HUES6 (cell line): Measurements from ENCODE around the gene GAS6.

Experiments used
- H3K27ac ChIP-seq: 2 replicates; pipeline ENCODE4 v1.7.0; 2013; ENCODE audit warnings: low read depth, mild to moderate bottlenecking, low read length, inconsistent platforms
- H3K27me3 ChIP-seq: 2 replicates; pipeline ENCODE4 v1.6.1; 2013; ENCODE audit warnings: low read length; ENCODE audit not compliant: control insufficient read depth, insufficient read depth
- H3K36me3 ChIP-seq: 2 replicates; pipeline ENCODE4 v1.6.1; 2013; ENCODE audit warnings: low read length; ENCODE audit not compliant: control insufficient read depth, insufficient read depth
- H3K4me1 ChIP-seq: 2 replicates; pipeline ENCODE4 v1.6.1; 2013; ENCODE audit warnings: low read length; ENCODE audit not compliant: control insufficient read depth, insufficient read depth
- H3K4me3 ChIP-seq: 2 replicates; pipeline ENCODE4 v1.5.1; 2013; ENCODE audit warnings: low read depth, low read length
- H3K9ac ChIP-seq: one replicate; pipeline ENCODE4 v1.6.1; 2013; ENCODE audit warnings: mild to moderate bottlenecking, low read length
- H3K9me3 ChIP-seq: 2 replicates; pipeline ENCODE4 v1.6.1; 2013; ENCODE audit warnings: low read depth, low read length; ENCODE audit not compliant: control insufficient read depth, insufficient read depth

The GAS6 gene

DNA sequence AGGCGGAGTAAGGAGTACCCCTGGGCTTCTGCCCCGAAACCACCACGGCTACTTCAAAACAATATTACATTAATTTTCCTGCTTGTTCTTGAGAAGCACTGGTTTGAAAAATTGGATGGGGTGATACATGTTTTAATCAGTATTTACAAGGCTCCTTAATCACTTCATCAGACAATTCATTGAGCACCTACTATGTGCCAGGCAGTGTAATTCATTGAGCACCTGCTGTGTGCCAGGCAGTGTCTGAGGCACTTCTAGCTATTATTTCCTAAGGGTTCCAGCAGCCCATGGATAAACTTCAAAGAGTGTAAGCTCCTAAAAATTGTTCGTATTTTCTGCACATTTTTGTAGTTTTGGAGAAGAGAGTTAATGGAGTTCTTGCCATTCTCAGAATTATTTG lies 1.6 kb upstream of the GAS6 start:
- no peaks in the 10 kb centered on the region for H3K9me3 ChIP-seq
- H3K4me3 ChIP-seq: no peak overlapping the region
- no peaks in the 10 kb centered on the region for H3K36me3 ChIP-seq
- H3K4me1 ChIP-seq: peaks cover 30% of the 10 kb centered on the region
- H3K9ac ChIP-seq: no peak overlapping the region
- peaks cover 42% of the 10 kb centered on the region for H3K27me3 ChIP-seq
- H3K27ac ChIP-seq: no peak overlapping the region

DNA sequence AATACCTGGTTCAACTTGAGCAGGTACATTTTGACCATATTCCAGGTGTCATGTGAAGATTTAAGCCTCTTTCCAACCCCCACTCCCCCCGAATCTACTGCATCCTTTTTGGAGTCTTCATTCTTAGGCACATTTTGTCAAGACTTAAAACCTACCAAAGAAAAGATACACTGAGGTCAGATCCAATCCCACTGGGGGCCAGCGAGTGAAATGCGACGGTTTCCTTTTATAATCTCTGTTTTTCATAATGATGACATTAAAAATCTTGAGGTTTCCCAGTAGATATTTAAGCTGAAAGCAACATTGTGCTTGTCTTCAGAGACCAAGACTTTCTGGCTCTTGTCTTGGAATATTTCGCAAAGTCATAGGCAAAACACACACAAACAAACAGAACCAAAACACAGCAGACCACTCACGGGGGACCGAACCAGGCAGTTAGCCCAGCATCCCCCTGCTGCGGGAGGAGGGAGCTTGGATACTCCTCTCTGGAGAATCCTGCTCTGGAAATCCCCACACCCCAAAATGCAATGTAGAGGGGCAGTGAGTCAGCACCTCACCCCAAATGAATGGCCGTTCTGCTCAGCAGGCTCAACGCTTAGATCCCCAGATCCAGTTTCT lies 506 bp upstream of the GAS6 start:
- Histone ChIP-seq H3K9me3 (no peaks in the 10 kb centered on the region), H3K4me3 (peak overlapping the region; percentile 62), H3K27me3 (peaks cover 42% of the 10 kb centered on the region), H3K4me1 (peaks cover 41% of the 10 kb centered on the region), H3K9ac (peak overlapping the region; percentile 5), H3K36me3 (no peaks in the 10 kb centered on the region; the same call in 1 of the 2 replicates), H3K27ac (no peak overlapping the region)

DNA sequence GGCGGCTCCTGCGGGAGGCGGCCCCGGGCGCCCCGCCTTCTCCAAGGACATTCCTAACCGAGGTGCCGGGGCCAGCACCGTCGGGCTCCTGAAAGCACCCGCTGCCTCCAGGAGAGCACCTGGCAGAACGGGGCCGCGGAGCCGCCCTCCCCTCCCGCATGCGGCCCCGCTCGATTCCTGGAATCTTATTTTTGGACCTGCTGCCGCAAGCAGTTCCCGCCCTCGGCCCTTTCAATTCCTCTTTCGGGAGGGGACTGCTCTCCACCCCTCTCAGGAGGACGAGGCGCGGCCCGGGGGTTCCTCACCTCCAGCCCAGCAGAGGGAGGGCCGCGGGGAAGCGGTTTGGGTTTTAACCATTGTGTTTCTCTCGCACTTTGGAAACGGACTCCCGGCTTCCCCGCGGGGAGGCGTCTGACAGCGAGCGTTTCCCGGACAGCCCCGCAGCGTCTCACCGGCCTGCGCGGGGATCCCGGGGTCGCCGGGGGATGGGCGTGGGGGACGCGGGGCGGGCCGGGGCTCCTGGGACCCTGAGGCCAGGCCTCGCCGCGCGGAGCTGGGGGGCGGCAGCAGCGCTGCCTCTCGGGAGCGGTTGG lies 849 bp downstream of the GAS6 start:
- Histone ChIP-seq H3K36me3 (no peaks in the 10 kb centered on the region; the same call in 1 of the 2 replicates), H3K9me3 (no peaks in the 10 kb centered on the region), H3K9ac (peak overlapping the region; percentile 32), H3K27me3 (peaks cover 42% of the 10 kb centered on the region), H3K27ac (no peak overlapping the region), H3K4me1 (peaks cover 42% of the 10 kb centered on the region), H3K4me3 (peak overlapping the region; percentile 62)

DNA sequence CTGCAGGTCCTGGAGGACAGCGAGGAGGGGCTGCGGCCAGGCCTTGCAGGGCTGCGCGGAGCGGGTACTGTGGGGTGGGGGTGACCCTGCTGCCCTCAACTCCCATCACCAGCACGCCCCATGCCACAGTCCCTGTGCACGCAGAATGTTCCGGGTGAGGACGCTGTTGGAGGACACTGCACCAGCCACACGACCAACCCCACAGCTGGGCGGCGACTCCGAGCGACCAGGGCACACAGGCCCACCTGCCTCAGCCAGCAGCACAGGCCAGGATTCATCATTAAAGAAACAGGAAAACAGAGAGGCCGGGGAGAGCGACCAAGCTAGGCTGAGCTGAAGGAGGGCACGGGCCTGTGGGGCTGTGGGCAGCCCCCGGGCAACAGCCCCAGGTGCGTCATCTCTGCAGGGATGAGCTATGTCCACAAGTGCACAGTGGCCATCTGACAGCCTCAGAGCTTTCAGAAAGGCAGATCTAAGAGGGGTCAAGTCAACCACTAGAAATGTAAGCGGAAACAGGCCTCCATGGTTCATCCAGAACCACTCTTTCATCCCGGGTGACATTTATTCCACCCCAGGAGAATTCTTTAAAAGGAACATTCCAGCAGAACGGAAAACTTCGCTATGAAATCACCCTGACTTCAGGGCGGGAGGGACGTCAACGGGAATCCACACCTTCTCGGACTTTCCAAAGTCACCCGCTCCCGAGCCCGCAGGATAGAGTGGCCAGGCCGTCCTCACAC lies 1.5 kb downstream of the GAS6 start:
- no peak overlapping the region for H3K27ac ChIP-seq
- peaks cover 42% of the 10 kb centered on the region for H3K4me1 ChIP-seq
- H3K9me3 ChIP-seq: no peaks in the 10 kb centered on the region
- H3K36me3 ChIP-seq: no peaks in the 10 kb centered on the region; the same call in 1 of the 2 replicates
- peak overlapping the region; percentile 25 for H3K9ac ChIP-seq
- H3K27me3 ChIP-seq: peaks cover 42% of the 10 kb centered on the region
- peak overlapping the region; percentile 62 for H3K4me3 ChIP-seq

GRCh38 chr13:113861433-113862030 lies 2.3 kb downstream of the GAS6 start:
- Histone ChIP-seq H3K27me3 (peaks cover 42% of the 10 kb centered on the region), H3K36me3 (no peaks in the 10 kb centered on the region; the same call in 1 of the 2 replicates), H3K9ac (no peak overlapping the region), H3K27ac (no peak overlapping the region), H3K4me1 (peaks cover 42% of the 10 kb centered on the region), H3K9me3 (no peaks in the 10 kb centered on the region), H3K4me3 (no peak overlapping the region)

DNA sequence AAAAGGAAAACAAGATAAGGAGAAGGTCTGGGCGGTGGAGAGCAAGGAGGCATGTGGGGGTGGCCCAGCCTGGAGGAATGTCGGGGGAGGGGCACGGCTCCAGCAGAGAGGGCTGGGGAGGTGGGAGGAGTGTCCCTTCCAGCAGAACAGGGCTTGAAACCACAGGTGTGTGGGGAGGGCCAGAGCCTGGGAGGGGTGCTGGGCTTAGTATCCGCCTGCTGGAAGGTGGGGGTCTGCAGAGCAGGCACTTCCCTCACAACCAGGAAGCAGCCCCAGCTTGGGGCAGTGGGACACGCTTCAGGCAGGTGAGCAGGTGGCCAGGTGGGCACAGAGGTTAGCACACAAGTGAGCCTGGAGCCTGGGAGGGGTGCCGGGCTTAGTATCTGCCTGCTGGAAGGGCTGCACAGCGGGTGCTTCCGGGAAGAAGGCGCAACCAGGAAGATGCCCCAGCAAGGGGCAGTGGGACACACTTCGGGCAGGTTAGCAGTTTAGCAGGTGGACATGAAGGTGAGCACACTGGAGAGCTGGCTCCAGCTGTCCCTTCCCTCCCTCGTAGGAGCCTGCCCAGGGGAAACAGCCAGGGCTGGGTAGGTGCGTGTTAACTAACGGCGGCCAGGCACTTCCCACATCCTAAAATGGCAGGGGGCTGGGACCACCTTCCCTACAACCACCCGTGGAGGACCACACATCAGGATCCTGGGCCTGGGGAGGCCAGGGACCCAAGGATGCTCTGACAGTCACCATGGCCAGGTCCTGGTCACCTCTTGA lies 3.0 kb downstream of the GAS6 start:
- Histone ChIP-seq H3K27ac (0 out of 2 replicates have a peak overlapping the region, but pooled peaks have one; percentile 30), H3K4me1 (peaks cover 42% of the 10 kb centered on the region), H3K27me3 (peaks cover 37% of the 10 kb centered on the region), H3K9me3 (no peaks in the 10 kb centered on the region), H3K4me3 (peak overlapping the region; percentile 26; the same call in 1 of the 2 replicates), H3K36me3 (no peaks in the 10 kb centered on the region; the same call in 1 of the 2 replicates), H3K9ac (peak overlapping the region; percentile 23)

DNA sequence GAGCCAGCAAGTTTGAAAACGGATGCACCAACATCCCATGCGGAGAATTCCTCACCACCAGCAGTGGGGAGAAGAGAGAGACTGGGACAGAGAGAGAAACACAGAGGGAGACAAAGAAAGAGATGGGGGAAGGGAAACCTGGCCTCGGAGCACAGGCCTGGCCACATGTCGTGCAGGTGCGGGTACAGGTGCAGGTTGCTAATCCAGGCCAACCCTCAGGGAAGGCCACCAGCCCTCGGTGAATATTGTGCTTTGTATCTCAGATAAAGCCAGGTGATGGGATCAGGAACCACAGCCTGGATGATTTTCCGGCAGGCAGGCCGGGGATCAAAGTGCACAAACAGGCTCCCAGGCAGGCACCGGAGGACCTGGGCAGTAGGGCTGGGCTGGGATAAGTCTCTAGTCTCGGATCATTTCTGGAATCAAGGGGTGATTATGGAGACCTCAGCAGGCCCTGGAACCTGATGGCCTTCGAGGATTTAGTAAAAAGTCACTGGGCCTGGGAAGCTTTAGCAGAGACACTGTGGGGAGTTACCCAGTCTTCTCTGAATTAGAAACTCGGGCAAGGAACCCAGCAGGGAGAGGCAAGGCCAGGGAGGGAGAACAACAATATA lies 3.7 kb downstream of the GAS6 start:
- Histone ChIP-seq H3K27ac (0 out of 2 replicates have a peak overlapping the region, but pooled peaks have one; percentile 30), H3K9ac (peak overlapping the region; percentile 29), H3K9me3 (no peaks in the 10 kb centered on the region), H3K4me1 (peaks cover 42% of the 10 kb centered on the region), H3K4me3 (peak overlapping the region; percentile 26; the same call in 1 of the 2 replicates), H3K27me3 (peaks cover 30% of the 10 kb centered on the region), H3K36me3 (no peaks in the 10 kb centered on the region; the same call in 1 of the 2 replicates)

GRCh38 chr13:113859311-113860050 lies 4.4 kb downstream of the GAS6 start:
- no peak overlapping the region for H3K27ac ChIP-seq
- H3K4me1 ChIP-seq: peaks cover 41% of the 10 kb centered on the region
- peaks cover 23% of the 10 kb centered on the region for H3K27me3 ChIP-seq
- H3K9ac ChIP-seq: no peak overlapping the region
- H3K9me3 ChIP-seq: no peaks in the 10 kb centered on the region
- H3K4me3 ChIP-seq: no peak overlapping the region
- H3K36me3 ChIP-seq: no peaks in the 10 kb centered on the region; the same call in 1 of the 2 replicates

DNA sequence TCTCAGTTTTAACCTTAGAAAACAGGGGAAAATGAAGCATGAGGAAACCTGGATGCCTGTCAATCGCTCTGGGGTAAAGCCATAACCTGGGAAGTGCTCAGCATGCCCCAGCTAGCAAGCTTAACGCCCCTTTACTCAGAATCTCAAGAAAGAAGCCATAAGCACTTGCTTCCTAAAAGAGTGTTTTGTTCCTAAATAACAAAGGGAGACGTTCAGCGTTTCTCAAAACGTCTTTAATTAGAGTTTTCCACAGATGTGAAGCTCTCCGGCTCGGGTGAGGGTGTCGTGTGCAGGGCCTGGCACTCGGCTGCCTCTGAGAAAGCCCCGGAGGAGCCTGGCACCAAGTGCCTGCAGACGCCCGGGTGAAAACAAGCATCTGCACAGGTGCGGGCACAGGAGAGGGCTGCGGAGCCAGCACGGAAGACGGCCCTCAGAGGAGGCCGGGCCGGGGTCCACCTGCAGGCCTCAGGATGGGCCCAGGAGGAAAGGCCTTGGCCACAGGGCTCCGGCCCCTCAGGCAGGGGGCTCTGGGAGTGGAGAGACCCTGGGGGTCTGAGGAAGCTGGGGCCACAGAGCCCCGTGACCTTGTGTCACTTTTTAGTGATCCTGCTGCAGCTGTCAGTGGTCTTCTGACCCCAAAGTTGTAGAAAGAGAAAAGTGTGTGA lies 6.2 kb downstream of the GAS6 start:
- Histone ChIP-seq H3K27me3 (peaks cover 10% of the 10 kb centered on the region), H3K27ac (no peak overlapping the region), H3K4me3 (no peak overlapping the region), H3K36me3 (no peaks in the 10 kb centered on the region; the same call in 1 of the 2 replicates), H3K9me3 (no peaks in the 10 kb centered on the region), H3K4me1 (peaks cover 42% of the 10 kb centered on the region), H3K9ac (no peak overlapping the region)
